SK-N-SH (cell line): ENCODE measurements around the gene OR2H1. TPM values are rescaled to one million over a fixed set of nuclear protein-coding genes. Genes with fewer than 3 reads are reported as not detected.

ENCODE experiments used
- CTCF ChIA-PET: fragments of 300-600, 350-600 bp; formaldehyde crosslinking; extraction: SDS; loops from one replicate; lab custom pipeline; 2021; lab: Yijun Ruan, JAX
- POLR2A ChIA-PET: fragments of 350-600 bp; sonication (Branson Sonifier 250); formaldehyde crosslinking; extraction: SDS; loops from one replicate; lab custom pipeline; 2020; ENCODE audit warnings: antibody characterized with exemption, inconsistent platforms; lab: Yijun Ruan, JAX
- DNase-seq: peaks from one replicate; pipeline ENCODE4 v3.0.0; 2012
- H2AFZ ChIP-seq: fragments of 200-600 bp; sonication (generic); 2 replicates; pipeline ENCODE4 v1.8.1; 2016; ENCODE audit warnings: antibody characterized with exemption, mild to moderate bottlenecking, low read depth
- H3F3A ChIP-seq: fragments of 200-600 bp; sonication (generic); replicated peaks from 2 replicates; pipeline ENCODE3; 2016; ENCODE audit warnings: antibody characterized with exemption, mild to moderate bottlenecking; ENCODE audit not compliant: insufficient read depth
- H3K27ac ChIP-seq, 2 experiments: fragments of 200-500 bp in 1 of 2; fragments of 200-600 bp in 1 of 2; sonication (Bioruptor generic) in 1 of 2; sonication (generic), shearing (Covaris generic) in 1 of 2; 2 replicates each; pipeline versions ENCODE4 v1.5.1 to v1.6.1; 2014 to 2016; ENCODE audit warnings: low read depth in 2 of 2, inconsistent platforms in 1 of 2, low read length in 1 of 2, mild to moderate bottlenecking in 1 of 2, mixed read lengths in 1 of 2
- H3K27me3 ChIP-seq: fragments of 200-600 bp; sonication (generic), shearing (Covaris generic); 2 replicates; pipeline ENCODE4 v1.6.1; 2016; ENCODE audit warnings: mixed run types; ENCODE audit not compliant: insufficient read depth
- H3K36me3 ChIP-seq, 2 experiments: fragments of 200-500 bp in 1 of 2; fragments of 200-600 bp in 1 of 2; sonication (Bioruptor generic) in 1 of 2; sonication (generic) in 1 of 2; replicated peaks in 1 of 2; 2 replicates each; pipeline versions ENCODE3 to v1.5.1; 2014 to 2016; ENCODE audit warnings: low read length in 1 of 2, mild to moderate bottlenecking in 1 of 2; ENCODE audit not compliant: insufficient read depth in 2 of 2, control insufficient read depth in 1 of 2
- H3K4me1 ChIP-seq, 2 experiments: fragments of 200-500 bp in 1 of 2; fragments of 200-600 bp in 1 of 2; sonication (Bioruptor generic) in 1 of 2; sonication (generic), shearing (Covaris generic) in 1 of 2; 2 replicates each; pipeline versions ENCODE4 v1.5.1 to v1.6.1; 2014 to 2016; ENCODE audit warnings: low read depth in 1 of 2, low read length in 1 of 2, mixed run types in 1 of 2; ENCODE audit not compliant: insufficient read depth in 2 of 2, control insufficient read depth in 1 of 2
- H3K4me2 ChIP-seq: fragments of 200-600 bp; sonication (generic), shearing (Covaris generic); 2 replicates; pipeline ENCODE4 v1.6.1; 2017; ENCODE audit warnings: mixed run types
- H3K4me3 ChIP-seq, 2 experiments: fragments of 200-500 bp in 1 of 2; fragments of 200-600 bp in 1 of 2; sonication (Bioruptor generic) in 1 of 2; sonication (generic), shearing (Covaris generic) in 1 of 2; 2 replicates each; pipeline versions ENCODE4 v1.5.1 to v1.8.1; 2014 to 2016; ENCODE audit warnings: low read depth in 2 of 2, inconsistent platforms in 1 of 2, low read length in 1 of 2, mild to moderate bottlenecking in 1 of 2, mixed read lengths in 1 of 2, moderate library complexity in 1 of 2
- H3K79me2 ChIP-seq: fragments of 200-600 bp; sonication (generic); 2 replicates; pipeline ENCODE4 v1.8.1; 2017; ENCODE audit warnings: mild to moderate bottlenecking; ENCODE audit not compliant: insufficient read depth
- H3K9ac ChIP-seq: fragments of 200-600 bp; sonication (generic); 2 replicates; pipeline ENCODE4 v1.6.1; 2017; ENCODE audit warnings: mixed run types
- H3K9me2 ChIP-seq: fragments of 200-600 bp; sonication (generic); 2 replicates; pipeline ENCODE4 v1.6.1; 2017; ENCODE audit warnings: mixed run types
- H3K9me3 ChIP-seq: fragments of 200-600 bp; sonication (generic); 2 replicates; pipeline ENCODE4 v1.6.1; 2017; ENCODE audit warnings: mixed run types, mild to moderate bottlenecking, moderate library complexity
- H4K20me1 ChIP-seq: fragments of 200-600 bp; sonication (generic); 2 replicates; pipeline ENCODE4 v1.6.1; 2017; ENCODE audit warnings: mild to moderate bottlenecking, mixed run types; ENCODE audit not compliant: insufficient read depth
- ELF1 ChIP-seq: IDR thresholded peaks from 2 replicates; pipeline ENCODE4 v1.4.0; 2012
- EP300 ChIP-seq, 2 experiments: IDR thresholded peaks; 2 replicates each; pipeline versions ENCODE4 v1.4.0 to v1.6.1; 2012; ENCODE audit warnings: borderline replicate concordance in 1 of 2, low read depth in 1 of 2, low read length in 1 of 2
- FOSL2 ChIP-seq: IDR thresholded peaks from 2 replicates; pipeline ENCODE4 v1.4.0; 2012; ENCODE audit warnings: low read depth, mild to moderate bottlenecking, moderate library complexity, borderline replicate concordance
- FOXJ3 ChIP-seq: sonication (generic); formaldehyde crosslinking; IDR thresholded peaks from 2 replicates; pipeline ENCODE4 v1.5.1; 2020; ENCODE audit warnings: mild to moderate bottlenecking, missing genetic modification reagents
- GABPA ChIP-seq: IDR thresholded peaks from 2 replicates; pipeline ENCODE4 v1.4.0; 2012; ENCODE audit warnings: low read depth, mild to moderate bottlenecking
- GATA2 ChIP-seq: sonication (generic); formaldehyde crosslinking; IDR thresholded peaks from 2 replicates; pipeline ENCODE4 v1.5.0; 2020; ENCODE audit warnings: mild to moderate bottlenecking, missing genetic modification reagents
- IRF3 ChIP-seq: fragments of 150-350 bp; IDR thresholded peaks from 2 replicates; pipeline ENCODE4 v1.6.1; 2016; ENCODE audit warnings: mild to moderate bottlenecking, low read depth, low read length
- JUND ChIP-seq: IDR thresholded peaks from 2 replicates; pipeline ENCODE4 v1.4.0; 2012
- MAX ChIP-seq: IDR thresholded peaks from 2 replicates; pipeline ENCODE4 v1.4.0; 2012; ENCODE audit warnings: low read depth
- MEF2A ChIP-seq: IDR thresholded peaks from 2 replicates; pipeline ENCODE4 v1.4.0; 2012; ENCODE audit warnings: low read depth, borderline replicate concordance
- MXI1 ChIP-seq: IDR thresholded peaks from 2 replicates; pipeline ENCODE4 v1.6.1; 2012; ENCODE audit warnings: mild to moderate bottlenecking, low read depth, low read length, improper control_type of control experiment
- NFIC ChIP-seq: IDR thresholded peaks from 2 replicates; pipeline ENCODE4 v1.4.0; 2012; ENCODE audit warnings: borderline replicate concordance
- NRF1 ChIP-seq: IDR thresholded peaks from 2 replicates; pipeline ENCODE4 v1.6.1; 2012; ENCODE audit warnings: low read depth, mild to moderate bottlenecking, low read length
- PBX3 ChIP-seq: IDR thresholded peaks from 2 replicates; pipeline ENCODE4; 2012
- POLR2AphosphoS5 ChIP-seq: IDR thresholded peaks from 2 replicates; pipeline ENCODE4 v1.6.1; 2012; ENCODE audit warnings: low read depth, low read length
- RAD21 ChIP-seq: IDR thresholded peaks from 2 replicates; pipeline ENCODE4 v1.6.1; 2012; ENCODE audit warnings: mild to moderate bottlenecking, low read length
- RCOR1 ChIP-seq: fragments of 150-350 bp; IDR thresholded peaks from 2 replicates; pipeline ENCODE4 v1.6.1; 2017; ENCODE audit warnings: antibody characterized with exemption, low read length
- RFX5 ChIP-seq: IDR thresholded peaks from 2 replicates; pipeline ENCODE4 v1.6.1; 2012; ENCODE audit warnings: mild to moderate bottlenecking, improper control_type of control experiment, low read length
- USF1 ChIP-seq: IDR thresholded peaks from 2 replicates; pipeline ENCODE4 v1.4.0; 2012; ENCODE audit warnings: low read depth, borderline replicate concordance
- WGBS: methylation state at CpG from one replicate; pipeline ENCODE4 v1.1.6; 2017; ENCODE audit warnings: low lambda C conversion rate; 5-methylcytosine and 5-hydroxymethylcytosine counted together
- polyA plus RNA-seq, 3 experiments: library from polyadenylated mRNA; depleted of rRNA; stranded (reverse); fragments of >200 nt; gene quantifications; 2 replicates each; pipeline ENCODE4 v1.2.3, GENCODE V29; 2012

The OR2H1 gene
- polyA plus RNA-seq, 1 of the 3 experiments (the other 2 are of a cell fraction), result not detected

- H3K79me2 ChIP-seq, result no peaks in the 10 kb centered on the region
- no peaks in the 10 kb centered on the region for H3K9me3 ChIP-seq
- WGBS, result 4% methylated on average over 4 of the region's 4 CpGs
- H3F3A ChIP-seq, result no peaks in the 10 kb centered on the region
- no peak overlapping the region for H3K4me3 ChIP-seq
- ChIA-PET POLR2A (no interaction called here), CTCF (no interaction called here)
- no peaks in the 10 kb centered on the region for H4K20me1 ChIP-seq
- TF ChIP-seq FOSL2, result no peak
- TF ChIP-seq GABPA, result no peak
- no peak for TF ChIP-seq USF1
- no peak for TF ChIP-seq ELF1
- no peak for TF ChIP-seq RFX5
- no peak for TF ChIP-seq EP300 (IDR thresholded peaks at IDR 0.05; ENCODE audit: borderline replicate concordance in 1 of 2, low read depth in 1 of 2, low read length in 1 of 2)
- no peak for TF ChIP-seq FOXJ3
- no peak for TF ChIP-seq MEF2A
- TF ChIP-seq RAD21, result no peak
- TF ChIP-seq NRF1, result no peak
- no peak for TF ChIP-seq POLR2AphosphoS5
- TF ChIP-seq GATA2 (CRISPR knock-in tag), result no peak
- no peak for TF ChIP-seq PBX3
- TF ChIP-seq JUND, result no peak
- H3K27me3 ChIP-seq, result peaks cover 12% of the 10 kb centered on the region; the same call in 1 of the 2 replicates
- no peak overlapping the region for H3K4me2 ChIP-seq
- no peak for DNase-seq
- H2AFZ ChIP-seq, result no peak overlapping the region
- no peaks in the 10 kb centered on the region for H3K9me2 ChIP-seq
- H3K4me1 ChIP-seq, result no peaks in the 10 kb centered on the region
- H3K9ac ChIP-seq, result no peak overlapping the region
- H3K36me3 ChIP-seq, result no peaks in the 10 kb centered on the region
- no peak overlapping the region for H3K27ac ChIP-seq
Measured at GRCh38 chr6:29491574-29491973, 34.6 kb downstream of the OR2H1 start.

GRCh38 chr6:29493261-29493660 lies 36.3 kb downstream of the OR2H1 start:
- WGBS, result 4% methylated on average over 2 of the region's 2 CpGs
- Histone ChIP-seq H3K27ac (no peak overlapping the region), H3K36me3 (no peaks in the 10 kb centered on the region), H3K9ac (no peak overlapping the region), H3K4me2 (no peak overlapping the region), H3K4me1 (no peaks in the 10 kb centered on the region), H3K9me3 (no peaks in the 10 kb centered on the region), H3K27me3 (peaks cover 18% of the 10 kb centered on the region; the same call in 1 of the 2 replicates), H2AFZ (no peak overlapping the region), H3F3A (no peaks in the 10 kb centered on the region), H3K9me2 (no peaks in the 10 kb centered on the region), H3K4me3 (no peak overlapping the region), H3K79me2 (no peaks in the 10 kb centered on the region), H4K20me1 (no peaks in the 10 kb centered on the region)
- TF ChIP-seq NFIC, result no peak
- no peak for TF ChIP-seq RFX5
- TF ChIP-seq ELF1, result no peak
- no peak for TF ChIP-seq MAX
- no peak for TF ChIP-seq IRF3
- TF ChIP-seq RCOR1, result no peak
- no peak for TF ChIP-seq EP300 (IDR thresholded peaks at IDR 0.05; ENCODE audit: borderline replicate concordance in 1 of 2, low read depth in 1 of 2, low read length in 1 of 2)
- no peak for TF ChIP-seq POLR2AphosphoS5
- no peak for TF ChIP-seq MXI1
- ChIA-PET POLR2A (no interaction called here), CTCF (interaction anchor here (0.8 kb wide), 1 partner anchor 91 kb away, joined by 3 read pairs; no protein-coding TSS in a partner anchor)
- DNase-seq, result no peak
